Measurements from ENCODE around the gene FLRT2.

DNA sequence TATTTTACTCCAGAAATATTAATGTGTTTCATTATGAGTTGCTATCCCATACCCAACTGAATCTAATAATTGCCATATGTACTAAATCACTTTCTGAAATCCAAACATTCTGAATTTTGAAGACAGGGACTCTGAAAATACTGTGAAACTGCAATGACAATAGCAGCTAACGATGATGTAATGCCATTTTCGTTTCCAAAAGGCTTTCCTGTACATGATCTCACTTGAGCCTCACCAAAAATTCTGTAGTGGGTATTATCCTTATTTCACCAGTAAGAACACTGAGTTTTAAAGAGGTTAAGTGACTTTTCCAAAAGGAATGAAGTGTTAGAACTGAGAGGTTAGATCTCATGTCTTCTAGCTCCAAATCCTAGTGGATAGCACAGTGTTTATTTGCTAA is 133.3 kb downstream of the FLRT2 start:
- TF ChIP-seq, protein P1, sequence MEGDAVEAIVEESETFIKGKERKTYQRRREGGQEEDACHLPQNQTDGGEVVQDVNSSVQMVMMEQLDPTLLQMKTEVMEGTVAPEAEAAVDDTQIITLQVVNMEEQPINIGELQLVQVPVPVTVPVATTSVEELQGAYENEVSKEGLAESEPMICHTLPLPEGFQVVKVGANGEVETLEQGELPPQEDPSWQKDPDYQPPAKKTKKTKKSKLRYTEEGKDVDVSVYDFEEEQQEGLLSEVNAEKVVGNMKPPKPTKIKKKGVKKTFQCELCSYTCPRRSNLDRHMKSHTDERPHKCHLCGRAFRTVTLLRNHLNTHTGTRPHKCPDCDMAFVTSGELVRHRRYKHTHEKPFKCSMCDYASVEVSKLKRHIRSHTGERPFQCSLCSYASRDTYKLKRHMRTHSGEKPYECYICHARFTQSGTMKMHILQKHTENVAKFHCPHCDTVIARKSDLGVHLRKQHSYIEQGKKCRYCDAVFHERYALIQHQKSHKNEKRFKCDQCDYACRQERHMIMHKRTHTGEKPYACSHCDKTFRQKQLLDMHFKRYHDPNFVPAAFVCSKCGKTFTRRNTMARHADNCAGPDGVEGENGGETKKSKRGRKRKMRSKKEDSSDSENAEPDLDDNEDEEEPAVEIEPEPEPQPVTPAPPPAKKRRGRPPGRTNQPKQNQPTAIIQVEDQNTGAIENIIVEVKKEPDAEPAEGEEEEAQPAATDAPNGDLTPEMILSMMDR (IDR thresholded peaks at IDR 0.05): no peak
- no peak for TF ChIP-seq EP300 (IDR thresholded peaks at IDR 0.05)
- TF ChIP-seq, protein P2, sequence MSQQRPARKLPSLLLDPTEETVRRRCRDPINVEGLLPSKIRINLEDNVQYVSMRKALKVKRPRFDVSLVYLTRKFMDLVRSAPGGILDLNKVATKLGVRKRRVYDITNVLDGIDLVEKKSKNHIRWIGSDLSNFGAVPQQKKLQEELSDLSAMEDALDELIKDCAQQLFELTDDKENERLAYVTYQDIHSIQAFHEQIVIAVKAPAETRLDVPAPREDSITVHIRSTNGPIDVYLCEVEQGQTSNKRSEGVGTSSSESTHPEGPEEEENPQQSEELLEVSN (IDR thresholded peaks at IDR 0.05; ENCODE audit: borderline replicate concordance, low read depth): no peak
- no peak for TF ChIP-seq POLR2A (IDR thresholded peaks at IDR 0.05; ENCODE audit: low read length)
- TF ChIP-seq PHF8 (IDR thresholded peaks at IDR 0.05; ENCODE audit: borderline replicate concordance, low read depth): no peak
- TF ChIP-seq RNF2 (IDR thresholded peaks at IDR 0.05; ENCODE audit: borderline replicate concordance, low read depth): no peak
- no peak for TF ChIP-seq MAFK (IDR thresholded peaks at IDR 0.05; ENCODE audit: partially characterized antibody)
- no peak for TF ChIP-seq RAD21 (conservative IDR thresholded peaks at IDR 0.05 in 1 of 2, IDR thresholded peaks at IDR 0.05 in 1 of 2)
- TF ChIP-seq, protein P3, sequence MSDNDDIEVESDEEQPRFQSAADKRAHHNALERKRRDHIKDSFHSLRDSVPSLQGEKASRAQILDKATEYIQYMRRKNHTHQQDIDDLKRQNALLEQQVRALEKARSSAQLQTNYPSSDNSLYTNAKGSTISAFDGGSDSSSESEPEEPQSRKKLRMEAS (IDR thresholded peaks at IDR 0.05): no peak
- TF ChIP-seq CHD2 (IDR thresholded peaks at IDR 0.05; ENCODE audit: low read length, partially characterized antibody): no peak
- TF ChIP-seq, protein P4, sequence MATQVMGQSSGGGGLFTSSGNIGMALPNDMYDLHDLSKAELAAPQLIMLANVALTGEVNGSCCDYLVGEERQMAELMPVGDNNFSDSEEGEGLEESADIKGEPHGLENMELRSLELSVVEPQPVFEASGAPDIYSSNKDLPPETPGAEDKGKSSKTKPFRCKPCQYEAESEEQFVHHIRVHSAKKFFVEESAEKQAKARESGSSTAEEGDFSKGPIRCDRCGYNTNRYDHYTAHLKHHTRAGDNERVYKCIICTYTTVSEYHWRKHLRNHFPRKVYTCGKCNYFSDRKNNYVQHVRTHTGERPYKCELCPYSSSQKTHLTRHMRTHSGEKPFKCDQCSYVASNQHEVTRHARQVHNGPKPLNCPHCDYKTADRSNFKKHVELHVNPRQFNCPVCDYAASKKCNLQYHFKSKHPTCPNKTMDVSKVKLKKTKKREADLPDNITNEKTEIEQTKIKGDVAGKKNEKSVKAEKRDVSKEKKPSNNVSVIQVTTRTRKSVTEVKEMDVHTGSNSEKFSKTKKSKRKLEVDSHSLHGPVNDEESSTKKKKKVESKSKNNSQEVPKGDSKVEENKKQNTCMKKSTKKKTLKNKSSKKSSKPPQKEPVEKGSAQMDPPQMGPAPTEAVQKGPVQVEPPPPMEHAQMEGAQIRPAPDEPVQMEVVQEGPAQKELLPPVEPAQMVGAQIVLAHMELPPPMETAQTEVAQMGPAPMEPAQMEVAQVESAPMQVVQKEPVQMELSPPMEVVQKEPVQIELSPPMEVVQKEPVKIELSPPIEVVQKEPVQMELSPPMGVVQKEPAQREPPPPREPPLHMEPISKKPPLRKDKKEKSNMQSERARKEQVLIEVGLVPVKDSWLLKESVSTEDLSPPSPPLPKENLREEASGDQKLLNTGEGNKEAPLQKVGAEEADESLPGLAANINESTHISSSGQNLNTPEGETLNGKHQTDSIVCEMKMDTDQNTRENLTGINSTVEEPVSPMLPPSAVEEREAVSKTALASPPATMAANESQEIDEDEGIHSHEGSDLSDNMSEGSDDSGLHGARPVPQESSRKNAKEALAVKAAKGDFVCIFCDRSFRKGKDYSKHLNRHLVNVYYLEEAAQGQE (IDR thresholded peaks at IDR 0.05): no peak
- TF ChIP-seq CEBPB (IDR thresholded peaks at IDR 0.05): no peak
- TF ChIP-seq, protein P5, sequence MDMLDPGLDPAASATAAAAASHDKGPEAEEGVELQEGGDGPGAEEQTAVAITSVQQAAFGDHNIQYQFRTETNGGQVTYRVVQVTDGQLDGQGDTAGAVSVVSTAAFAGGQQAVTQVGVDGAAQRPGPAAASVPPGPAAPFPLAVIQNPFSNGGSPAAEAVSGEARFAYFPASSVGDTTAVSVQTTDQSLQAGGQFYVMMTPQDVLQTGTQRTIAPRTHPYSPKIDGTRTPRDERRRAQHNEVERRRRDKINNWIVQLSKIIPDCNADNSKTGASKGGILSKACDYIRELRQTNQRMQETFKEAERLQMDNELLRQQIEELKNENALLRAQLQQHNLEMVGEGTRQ (IDR thresholded peaks at IDR 0.05): no peak
- no peak for TF ChIP-seq RCOR1 (IDR thresholded peaks at IDR 0.05; ENCODE audit: low read depth, low read length)
